Renal cortex interstitium (tissue), 15 donors: ENCODE measurements around the gene SELENOT. TPM values are rescaled to one million over a fixed set of nuclear protein-coding genes. Genes with fewer than 3 reads are reported as not detected.
A peak's percentile ranks its signal among the peaks of the same experiment; 100 is the strongest.

Experiments
- DNase-seq, 11 donors: peaks; one replicate each; pipeline ENCODE4 v3.0.0-alpha.2; 2013; ENCODE audit warnings: low read depth in 9 of 11, low spot score in 4 of 11; ENCODE audit errors: extremely low read depth in 1 of 11
- long read RNA-seq, 16 experiments: transcript quantifications; one replicate each; lab custom pipeline, GENCODE V29; 2026
- polyA plus RNA-seq, 3 donors: library from polyadenylated mRNA; unstranded; fragments of 120-200 nt; gene quantifications; one replicate each; pipeline ENCODE4 v1.2.1, GENCODE V29; 2013; ENCODE audit not compliant: insufficient read length in 3 of 3

The SELENOT gene
- 100 to 1,000 TPM; 107 to 129 (median 107) TPM for polyA plus RNA-seq
- long read RNA-seq, donor 1, transcript SELENOT-201 (2 exons, 585 nt): minor isoform, 6 of 52 reads
- long read RNA-seq, donor 1, transcript SELENOT-202 (6 exons, 3,469 nt): major isoform, 31 of 52 reads
- long read RNA-seq, donor 1, partial matches to known transcripts: 14 of 52 reads
- long read RNA-seq, donor 1, other reads (novel, unspliced or antisense): 0 of 52 reads
- long read RNA-seq, donor 2, transcript SELENOT-202 (6 exons, 3,469 nt): major isoform, 43 of 67 reads
- long read RNA-seq, donor 2, partial matches to known transcripts: 20 of 67 reads
- long read RNA-seq, donor 2, other reads (novel, unspliced or antisense): 0 of 67 reads
- long read RNA-seq, donor 3, transcript SELENOT-202 (6 exons, 3,469 nt): major isoform, 73 of 95 reads
- long read RNA-seq, donor 3, partial matches to known transcripts: 17 of 95 reads
- long read RNA-seq, donor 3, other reads (novel, unspliced or antisense): 0 of 95 reads
- long read RNA-seq, donor 4, transcript SELENOT-202 (6 exons, 3,469 nt): major isoform, 44 of 54 reads
- long read RNA-seq, donor 4, partial matches to known transcripts: 7 of 54 reads
- long read RNA-seq, donor 4, other reads (novel, unspliced or antisense): 0 of 54 reads
- long read RNA-seq, donor 5: 0 reads
- long read RNA-seq, donor 6, transcript SELENOT-202 (6 exons, 3,469 nt): major isoform, 37 of 55 reads
- long read RNA-seq, donor 6, transcript SELENOT-201 (2 exons, 585 nt): minor isoform, 8 of 55 reads
- long read RNA-seq, donor 6, partial matches to known transcripts: 10 of 55 reads
- long read RNA-seq, donor 6, other reads (novel, unspliced or antisense): 0 of 55 reads
- long read RNA-seq, donor 7, transcript SELENOT-202 (6 exons, 3,469 nt): major isoform, 60 of 81 reads
- long read RNA-seq, donor 7, partial matches to known transcripts: 16 of 81 reads
- long read RNA-seq, donor 7, other reads (novel, unspliced or antisense): 0 of 81 reads
- long read RNA-seq, donor 8, transcript SELENOT-202 (6 exons, 3,469 nt): major isoform, 101 of 180 reads
- long read RNA-seq, donor 8, transcript SELENOT-201 (2 exons, 585 nt): minor isoform, 8 of 180 reads
- long read RNA-seq, donor 8, partial matches to known transcripts: 70 of 180 reads
- long read RNA-seq, donor 8, other reads (novel, unspliced or antisense): 0 of 180 reads
- long read RNA-seq, donor 9, transcript SELENOT-202 (6 exons, 3,469 nt): major isoform, 57 of 67 reads
- long read RNA-seq, donor 9, partial matches to known transcripts: 6 of 67 reads
- long read RNA-seq, donor 9, other reads (novel, unspliced or antisense): 0 of 67 reads
- long read RNA-seq, donor 10, transcript SELENOT-202 (6 exons, 3,469 nt): major isoform, 54 of 80 reads
- long read RNA-seq, donor 10, partial matches to known transcripts: 24 of 80 reads
- long read RNA-seq, donor 10, other reads (novel, unspliced or antisense): 0 of 80 reads
- long read RNA-seq, donor 11, transcript SELENOT-202 (6 exons, 3,469 nt): major isoform, 40 of 42 reads
- long read RNA-seq, donor 11, partial matches to known transcripts: 0 of 42 reads
- long read RNA-seq, donor 11, other reads (novel, unspliced or antisense): 0 of 42 reads
- long read RNA-seq, donor 12, transcript SELENOT-202 (6 exons, 3,469 nt): major isoform, 30 of 31 reads
- long read RNA-seq, donor 12, partial matches to known transcripts: 0 of 31 reads
- long read RNA-seq, donor 12, other reads (novel, unspliced or antisense): 0 of 31 reads
- long read RNA-seq, donor 13, transcript SELENOT-201 (2 exons, 585 nt): minor isoform, 6 of 197 reads
- long read RNA-seq, donor 13, transcript SELENOT-202 (6 exons, 3,469 nt): major isoform, 106 of 197 reads
- long read RNA-seq, donor 13, partial matches to known transcripts: 83 of 197 reads
- long read RNA-seq, donor 13, other reads (novel, unspliced or antisense): 0 of 197 reads
- long read RNA-seq, donor 14, transcript SELENOT-202 (6 exons, 3,469 nt): major isoform, 57 of 63 reads
- long read RNA-seq, donor 14, partial matches to known transcripts: 6 of 63 reads
- long read RNA-seq, donor 14, other reads (novel, unspliced or antisense): 0 of 63 reads
- long read RNA-seq, donor 15, transcript SELENOT-202 (6 exons, 3,469 nt): major isoform, 19 of 20 reads
- long read RNA-seq, donor 15, partial matches to known transcripts: 0 of 20 reads
- long read RNA-seq, donor 15, other reads (novel, unspliced or antisense): 0 of 20 reads
- long read RNA-seq, donor 16, transcript SELENOT-202 (6 exons, 3,469 nt): major isoform, 121 of 142 reads
- long read RNA-seq, donor 16, partial matches to known transcripts: 15 of 142 reads
- long read RNA-seq, donor 16, other reads (novel, unspliced or antisense): 0 of 142 reads

DNA sequence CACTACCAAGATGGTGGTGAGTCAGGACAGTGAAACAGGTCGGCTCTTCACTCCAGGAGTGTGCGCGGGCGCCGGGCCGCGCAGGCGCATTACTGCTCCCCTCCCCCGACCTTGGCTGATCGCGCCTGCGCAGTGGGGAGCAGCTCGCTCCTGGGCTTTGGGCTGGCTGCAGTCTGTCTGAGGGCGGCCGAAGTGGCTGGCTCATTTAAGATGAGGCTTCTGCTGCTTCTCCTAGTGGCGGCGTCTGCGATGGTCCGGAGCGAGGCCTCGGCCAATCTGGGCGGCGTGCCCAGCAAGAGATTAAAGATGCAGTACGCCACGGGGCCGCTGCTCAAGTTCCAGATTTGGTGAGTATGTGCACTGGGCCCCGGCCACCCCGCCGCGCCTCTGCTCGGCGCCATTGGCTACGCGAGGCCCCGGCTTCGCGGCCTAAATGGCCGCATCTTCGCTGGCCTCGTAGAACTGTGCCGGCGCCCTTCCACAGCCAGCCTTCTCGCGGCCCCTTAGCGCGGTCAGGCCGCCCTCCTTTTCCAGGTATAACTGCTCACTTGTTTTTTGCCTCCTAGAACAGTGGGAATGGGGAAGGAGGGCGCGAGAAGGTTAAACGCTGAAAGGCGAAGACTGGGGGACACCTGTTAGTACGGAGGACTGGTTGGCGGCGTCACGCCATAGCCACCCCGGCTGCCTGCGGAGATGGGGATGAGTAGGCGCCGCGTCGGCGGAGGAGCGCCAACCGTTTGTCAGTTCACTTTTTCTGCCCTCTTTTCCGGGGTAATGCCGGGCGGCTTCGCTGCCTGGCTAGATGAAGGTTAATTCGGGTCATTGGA lies at the start of gene SELENOT:
Gene SELENOT (plus strand): TSS at position 169 of the 827 bp plus-strand sequence. CDS start 42 bp downstream, at position 211.
- peak; percentile 91 to 96 (median 93) for DNase-seq

GRCh38 chr3:150555859-150556436 lies 47.2 kb upstream of the SELENOT start:
- no peak for DNase-seq

- no peak for DNase-seq
Measured at GRCh38 chr3:150556792-150557191, 46.3 kb upstream of the SELENOT start.

DNA sequence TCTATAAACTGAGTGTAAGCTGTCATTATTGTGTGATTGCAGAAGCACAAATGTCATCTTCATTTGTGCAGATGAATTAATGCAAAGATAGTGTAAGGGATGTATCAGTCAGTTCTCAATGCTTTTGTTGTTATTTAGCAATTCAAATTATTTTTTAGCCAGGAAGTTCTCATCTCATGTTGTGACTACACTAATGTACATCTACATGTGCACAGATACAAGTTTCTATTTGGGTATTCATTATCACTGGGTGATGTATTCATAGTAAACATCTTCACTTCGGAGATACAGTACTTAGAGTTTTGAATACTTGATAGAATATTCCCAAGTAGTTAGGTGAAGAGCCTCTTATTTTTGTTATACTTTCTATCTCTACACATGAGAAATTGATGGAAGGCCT lies 45.4 kb upstream of the SELENOT start:
- DNase-seq: no peak

DNA sequence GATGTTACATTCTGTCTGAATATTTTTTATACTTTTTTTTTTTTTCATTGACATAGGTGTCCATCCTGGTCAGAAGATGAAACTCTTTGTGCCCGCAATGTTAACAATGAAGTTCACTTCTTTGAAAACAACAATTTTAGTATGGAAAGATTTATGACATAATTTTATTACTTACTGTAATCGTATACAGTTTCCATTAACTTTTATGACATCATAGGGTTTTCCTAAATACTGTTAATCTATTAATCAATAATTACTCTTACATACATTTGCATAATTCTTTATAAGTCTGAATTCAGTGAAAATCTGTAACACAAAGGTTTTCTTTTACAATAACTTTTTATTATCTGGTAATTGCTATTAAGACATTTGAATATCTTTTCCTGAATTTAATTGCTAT lies 38.9 kb upstream of the SELENOT start:
- DNase-seq: no peak

- DNase-seq: no peak
Measured at GRCh38 chr3:150567328-150567727, 35.8 kb upstream of the SELENOT start.

DNA sequence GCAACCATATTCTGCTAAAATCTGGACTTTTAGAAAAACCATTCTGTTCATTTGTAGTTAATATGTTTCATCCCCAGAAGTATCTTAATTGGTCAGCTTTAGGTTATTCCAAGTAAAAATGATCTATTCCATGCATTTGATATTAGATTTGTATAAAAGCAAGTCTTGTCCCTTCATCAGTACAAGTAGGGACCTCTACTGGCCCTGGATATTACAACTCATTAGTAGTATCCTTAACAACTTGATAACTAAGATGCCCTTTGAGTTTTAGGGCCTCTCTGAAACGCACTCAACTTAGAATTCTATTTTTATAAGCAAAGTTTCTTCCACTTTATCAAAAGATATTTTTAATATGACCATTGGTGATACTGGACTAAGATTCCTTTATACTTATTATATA lies 25.3 kb upstream of the SELENOT start:
- DNase-seq: no peak

GRCh38 chr3:150581174-150581573 lies 21.9 kb upstream of the SELENOT start:
- DNase-seq: no peak

DNA sequence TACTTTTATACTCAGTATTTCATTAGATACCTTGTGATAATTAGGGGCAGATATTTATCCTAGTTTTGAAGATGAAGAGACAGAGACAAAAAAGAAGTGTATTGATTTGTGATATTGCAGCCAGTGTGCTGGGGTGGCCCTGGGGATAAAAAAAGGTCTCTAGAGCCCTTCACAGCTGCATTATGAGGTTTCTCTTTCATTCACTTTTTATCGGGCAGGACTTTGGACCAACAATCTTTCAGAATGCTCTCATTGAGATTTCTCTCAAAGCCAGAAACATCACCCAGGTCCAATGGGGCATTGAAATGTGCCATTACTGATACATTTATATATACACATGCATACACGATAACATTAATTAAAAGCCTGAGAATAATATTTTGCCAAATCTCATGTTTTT lies 20.5 kb upstream of the SELENOT start:
- no peak for DNase-seq

DNA sequence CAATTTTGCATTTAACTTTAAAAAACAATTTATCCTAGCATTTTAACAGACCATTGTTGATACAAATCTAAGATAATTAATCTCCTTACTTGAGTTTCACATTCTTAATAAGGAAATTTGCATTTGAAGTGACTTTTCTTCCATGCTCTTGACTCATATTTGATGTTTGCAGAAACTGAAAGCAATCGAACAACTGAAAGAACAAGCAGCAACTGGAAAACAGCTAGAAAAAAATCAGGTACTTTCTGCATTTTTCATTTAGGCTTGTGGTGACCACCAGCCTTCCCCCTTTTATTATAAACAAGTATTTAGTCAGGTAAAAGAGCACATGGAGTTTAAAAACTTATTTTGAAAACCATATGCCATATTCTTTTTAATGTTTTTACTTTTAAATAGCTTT lies 20.1 kb upstream of the SELENOT start:
- no peak for DNase-seq

GRCh38 chr3:150588027-150588830 lies 14.9 kb upstream of the SELENOT start:
- DNase-seq: no peak

DNA sequence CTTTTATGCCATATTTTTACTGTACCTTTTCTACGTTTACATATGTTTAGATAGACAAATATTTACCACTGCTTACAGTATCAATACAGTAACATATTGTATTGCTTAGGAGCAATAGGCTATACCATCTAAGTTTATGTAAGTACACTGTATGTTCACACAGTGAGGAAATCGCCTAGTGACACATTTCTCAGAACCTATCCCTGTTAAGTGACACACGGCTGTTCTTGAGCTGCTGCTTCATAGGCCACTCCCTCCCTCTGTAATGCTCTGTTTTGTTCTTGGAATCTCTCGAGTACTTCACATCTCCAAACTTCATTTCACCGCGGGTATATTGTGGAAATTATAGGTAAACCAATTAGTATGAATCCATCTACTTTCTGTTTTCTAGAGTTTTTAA lies 13.4 kb upstream of the SELENOT start:
- no peak for DNase-seq

DNA sequence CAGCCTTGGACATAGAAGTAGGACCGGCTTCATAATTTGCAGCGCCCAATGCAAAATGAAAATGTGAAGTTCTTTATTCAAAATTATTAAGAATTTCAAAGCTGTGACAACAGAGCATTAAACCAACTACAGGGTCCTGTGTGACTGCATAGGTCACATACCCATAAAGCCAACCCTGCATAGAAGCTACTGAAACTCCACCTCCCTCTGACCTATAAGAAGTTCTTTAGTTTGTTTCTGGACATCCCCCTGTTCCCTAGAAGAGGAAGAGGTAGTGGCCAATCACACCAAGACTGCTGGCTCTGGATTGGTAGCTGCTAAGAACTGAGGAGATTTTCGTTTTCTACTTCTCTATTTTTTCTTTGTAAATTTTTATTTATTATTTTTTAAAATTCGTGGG lies 9.0 kb upstream of the SELENOT start:
- no peak for DNase-seq

GRCh38 chr3:150597646-150598045 lies 5.5 kb upstream of the SELENOT start:
- no peak for DNase-seq

- DNase-seq: no peak
Measured at GRCh38 chr3:150599611-150600297, 3.4 kb upstream of the SELENOT start.
